K562 (cell line): Measurements from ENCODE around the gene HELT. TPM values are rescaled to one million over a fixed set of nuclear protein-coding genes. Genes with fewer than 3 reads are reported as not detected.

ENCODE experiments used
- ATAC-seq: fragments of 200-7000 bp; cut with Tn5 transposase; 3 replicates; pipeline ENCODE4 v1.9.1; 2020; ENCODE audit warnings: moderate library complexity
- BruUV-seq: library from RNA; stranded (reverse); fragments of 400-500 nt; replicated peaks from 2 replicates; lab custom pipeline; 2021; lab: Mats Ljungman, UMichigan
- CTCF ChIA-PET: fragments of 300-600 bp; formaldehyde crosslinking; extraction: SDS; loops from one replicate; lab custom pipeline; 2021; ENCODE audit warnings: low intra/inter-chr PET ratio; lab: Yijun Ruan, JAX
- POLR2A ChIA-PET: fragments of 300-600, 350-650 bp; sonication (Branson Sonifier 250); formaldehyde crosslinking; extraction: SDS; loops from one replicate; lab custom pipeline; 2021; ENCODE audit warnings: antibody characterized with exemption, inconsistent platforms; lab: Yijun Ruan, JAX
- DNase-seq, 4 experiments: peaks; one replicate each; pipeline versions ENCODE4 v3.0.0 to v3.0.0-alpha.2; 2011 to 2018; ENCODE audit warnings: low spot score in 3 of 4, mixed read lengths in 3 of 4; ENCODE audit errors: extremely low read depth in 1 of 4
- FAIRE-seq: peaks from 2 replicates; lab custom pipeline; 2011; peaks lifted over from hg19 to GRCh38; lab: Jason Lieb, UNC
- H2AFZ ChIP-seq: 2 replicates; pipeline ENCODE4 v1.6.0; 2011; ENCODE audit warnings: low read depth, low read length, control low read depth, inconsistent platforms
- H3K27ac ChIP-seq: fragments of 200-600 bp; 3 replicates; pipeline ENCODE4 v1.8.0; 2011; ENCODE audit warnings: low read depth, mild to moderate bottlenecking, control low read depth, inconsistent platforms, low read length, moderate library complexity, mixed read lengths; ENCODE audit errors: extremely low read depth
- H3K27me3 ChIP-seq, 2 experiments: fragments of 300-600 bp in 1 of 2; 2 replicates in 1 of 2; 3 replicates in 1 of 2; pipeline versions ENCODE4 v1.6.0 to v1.8.0; 2011; ENCODE audit warnings: inconsistent platforms in 2 of 2, low read length in 2 of 2, mild to moderate bottlenecking in 1 of 2, mixed read lengths in 1 of 2, moderate library complexity in 1 of 2; ENCODE audit not compliant: control insufficient read depth in 2 of 2, insufficient read depth in 2 of 2
- H3K36me3 ChIP-seq: fragments of 300-600 bp; 3 replicates; pipeline ENCODE4 v1.8.0; 2011; ENCODE audit warnings: mild to moderate bottlenecking, low read length, inconsistent platforms; ENCODE audit not compliant: control insufficient read depth, insufficient read depth
- H3K4me1 ChIP-seq, 2 experiments: fragments of 200-600 bp in 1 of 2; replicated peaks in 1 of 2; 2 replicates in 1 of 2; 3 replicates in 1 of 2; pipeline versions ENCODE4 v1.5.1 to v1.8.0; 2011; ENCODE audit warnings: inconsistent platforms in 2 of 2, low read length in 2 of 2, mild to moderate bottlenecking in 1 of 2, mixed read lengths in 1 of 2, moderate library complexity in 1 of 2; ENCODE audit not compliant: control insufficient read depth in 2 of 2, insufficient read depth in 2 of 2
- H3K4me2 ChIP-seq: 2 replicates; pipeline ENCODE4 v1.6.1; 2011; ENCODE audit warnings: low read length, control low read depth, inconsistent platforms, mixed read lengths; ENCODE audit not compliant: insufficient read depth
- H3K4me3 ChIP-seq: fragments of 200-600 bp; sonication (generic), shearing (Covaris generic); 2 replicates; pipeline ENCODE4 v1.5.1; 2016; ENCODE audit warnings: control low read depth, inconsistent platforms
- H3K79me2 ChIP-seq: fragments of 200-600 bp; 3 replicates; pipeline ENCODE4 v1.8.0; 2011; ENCODE audit warnings: low read length, inconsistent platforms; ENCODE audit not compliant: control insufficient read depth, insufficient read depth
- H3K9ac ChIP-seq, 2 experiments: 2 replicates each; pipeline versions ENCODE4 v1.6.0 to v1.6.1; 2011; ENCODE audit warnings: low read depth in 2 of 2, low read length in 2 of 2, control low read depth in 1 of 2, inconsistent platforms in 1 of 2, mild to moderate bottlenecking in 1 of 2, mixed read lengths in 1 of 2; ENCODE audit not compliant: insufficient read depth in 1 of 2
- H3K9me1 ChIP-seq: one replicate; pipeline ENCODE4 v1.6.0; 2011; ENCODE audit warnings: inconsistent platforms, mild to moderate bottlenecking, low read length, moderate library complexity; ENCODE audit not compliant: control insufficient read depth, insufficient read depth
- H3K9me3 ChIP-seq: replicated peaks from 2 replicates; pipeline ENCODE4 v1.5.1; 2011; ENCODE audit warnings: low read depth, low read length, inconsistent platforms; ENCODE audit not compliant: control insufficient read depth, insufficient read depth
- H4K20me1 ChIP-seq: replicated peaks from 2 replicates; pipeline ENCODE4 v1.6.1; 2011; ENCODE audit warnings: low read length, inconsistent platforms, mixed read lengths; ENCODE audit not compliant: control insufficient read depth, insufficient read depth
- CTCF ChIP-seq, 3 experiments: IDR thresholded peaks in 2 of 3; conservative IDR thresholded peaks in 1 of 3; 2 replicates each; pipeline ENCODE4 v1.5.1; 2011 to 2012; ENCODE audit warnings: low read length in 3 of 3, mild to moderate bottlenecking in 3 of 3, control low read depth in 2 of 3, improper control_type of control experiment in 1 of 3, inconsistent platforms in 1 of 3, low read depth in 1 of 3, mixed read lengths in 1 of 3, moderate library complexity in 1 of 3; ENCODE audit not compliant: insufficient read depth in 2 of 3
- EZH2 ChIP-seq: IDR thresholded peaks from 2 replicates; pipeline ENCODE4 v1.6.1; 2012; ENCODE audit warnings: low read depth, mild to moderate bottlenecking, inconsistent platforms, low read length, borderline replicate concordance
- JUN ChIP-seq, 2 experiments: sonication (generic) in 1 of 2; formaldehyde crosslinking in 1 of 2; IDR thresholded peaks; 2 replicates each; pipeline versions ENCODE4 v1.6.1 to v1.8.0; 2012 to 2022; ENCODE audit warnings: borderline replicate concordance in 2 of 2, mild to moderate bottlenecking in 2 of 2, improper control_type of control experiment in 1 of 2, low read depth in 1 of 2, low read length in 1 of 2, missing genetic modification reagents in 1 of 2
- MCM7 ChIP-seq, 2 experiments: fragments of 450-650 bp; IDR thresholded peaks; 2 replicates each; pipeline ENCODE4 v1.6.1; 2016 to 2018
- ZNF263 ChIP-seq: sonication (generic); formaldehyde crosslinking; IDR thresholded peaks from 2 replicates; pipeline ENCODE4 v1.8.0; 2022; ENCODE audit warnings: mild to moderate bottlenecking, missing genetic modification reagents, borderline replicate concordance
- ZNF445 ChIP-seq: fragments of 250-450 bp; sonication (Bioruptor Pico); IDR thresholded peaks from 2 replicates; pipeline ENCODE4 v1.4.0; 2020; ENCODE audit warnings: low read depth, mild to moderate bottlenecking, moderate library complexity
- WGBS: fragments of 100-300 bp; shearing (Covaris generic); methylation state at CpG from one replicate; pipeline ENCODE4 v1.1.6; 2016; ENCODE audit warnings: low coverage, mixed read lengths; ENCODE audit not compliant: insufficient coverage; ENCODE audit errors: missing lambda C conversion rate; 5-methylcytosine and 5-hydroxymethylcytosine counted together
- in situ Hi-C: fragments of 300-500 bp; cut with MboI; formaldehyde crosslinking; loops from 4 replicates; pipeline ENCODE4 v1.15.0; 2018; ENCODE audit warnings: inconsistent platforms, mixed read lengths
- intact Hi-C: fragments of 100-400 bp; cut with micrococcal nuclease; formaldehyde crosslinking; loops from 2 replicates; pipeline ENCODE4 v1.14.2; 2022
- polyA plus RNA-seq, 8 experiments: library from polyadenylated mRNA; depleted of rRNA in 4 of 8; stranded (reverse) in 5 of 8; unstranded in 3 of 8; fragments of >200 nt; fragmentation: Nextera tagmentation in 2 of 8; fragmentation: Illumina TruSeq in 1 of 8; extraction: Ambion mirVana in 2 of 8; extraction: Trizol in 1 of 8; gene quantifications; 2 replicates each; pipeline versions ENCODE4 v1.2.1 to v1.2.3, GENCODE V29; 2011 to 2014; ENCODE audit warnings: inconsistent platforms in 1 of 8, missing spikeins in 1 of 8
- total RNA-seq, 7 experiments: library from RNA; depleted of rRNA in 6 of 7; stranded (reverse); fragments of >200 nt in 6 of 7; fragmentation: Illumina TruSeq in 2 of 7; extraction: Trizol in 2 of 7; gene quantifications; 2 replicates each; pipeline versions ENCODE4 v1.2.1 to v1.2.3, GENCODE V29; 2011 to 2021; ENCODE audit warnings: low replicate concordance in 1 of 7

Gene HELT
- total and polyA plus RNA-seq, 9 of the 15 experiments (the other 6 are each of a cell fraction or from before 2014, with no cell fraction given) = not detected

GRCh38 chr4:185036842-185037241 is 18.6 kb downstream of the HELT start:
- FAIRE-seq (no peak), DNase-seq (no peak), ATAC-seq (peak; percentile 45)
- 0 out of 6 replicates have a peak, but pooled peaks of 2 of the 3 experiments have one; percentile 4 to 15 for TF ChIP-seq CTCF (IDR thresholded peaks at IDR 0.05 in 2 of 3, conservative IDR thresholded peaks at IDR 0.05 in 1 of 3; ENCODE audit: insufficient read depth in 2 of 3, low read depth in 1 of 3, low read length in 3 of 3)
- TF ChIP-seq ZNF445 = no peak
- TF ChIP-seq JUN (IDR thresholded peaks at IDR 0.05; ENCODE audit: borderline replicate concordance, low read depth, low read length) = no peak
- TF ChIP-seq JUN (CRISPR knock-in tag; IDR thresholded peaks at IDR 0.05; ENCODE audit: borderline replicate concordance) = no peak
- TF ChIP-seq EZH2 = no peak
- peak; percentile 68; the same call in 1 of the 2 replicates for TF ChIP-seq ZNF263 (CRISPR knock-in tag)
- no peak for TF ChIP-seq MCM7 (IDR thresholded peaks at IDR 0.05)
- CTCF ChIA-PET = no interaction called here
- H3K4me1 ChIP-seq = no peaks in the 10 kb centered on the region; a peak in 1 of 5 replicates
- H3K4me2 ChIP-seq = no peak overlapping the region
- in situ Hi-C loops = loop anchor here (5.0 to 25.0 kb wide), 2 partner anchors 100 to 1000 kb away; no protein-coding TSS in a partner anchor
- H3K79me2 ChIP-seq = no peaks in the 10 kb centered on the region
- H3K27me3 ChIP-seq = peaks cover 9 to 19% of the 10 kb centered on the region in 2 experiments; a peak in 4 of 5 replicates
- H4K20me1 ChIP-seq = no peaks in the 10 kb centered on the region
- no peak overlapping the region for H3K9ac ChIP-seq
- H2AFZ ChIP-seq = no peak overlapping the region
- POLR2A ChIA-PET = no interaction called here
- no peaks in the 10 kb centered on the region for H3K9me1 ChIP-seq
- intact Hi-C loops = no loop called here
- H3K36me3 ChIP-seq = no peaks in the 10 kb centered on the region
- no peaks in the 10 kb centered on the region for H3K9me3 ChIP-seq
- H3K27ac ChIP-seq = no peak overlapping the region
- 12% methylated on average over 6 of the region's 6 CpGs for WGBS
- H3K4me3 ChIP-seq = no peak overlapping the region
- BruUV-seq = no TSS peak
